GM18502 (cell line): Measurements from ENCODE around the gene ATN1.
A peak's percentile ranks its signal among the peaks of the same experiment; 100 is the strongest.
"Not testable (repeated sequence)": the region's sequence is repeated elsewhere in the genome, so short reads cannot be mapped to it uniquely, and the experiment has no call there.

Experiments
- ATAC-seq: cut with Tn5 transposase; IDR thresholded peaks from one replicate; pipeline ENCODE4 v1.9.1; 2021; ENCODE audit warnings: mild to moderate bottlenecking; ENCODE audit not compliant: unreplicated experiment, poor library complexity

Gene ATN1

DNA sequence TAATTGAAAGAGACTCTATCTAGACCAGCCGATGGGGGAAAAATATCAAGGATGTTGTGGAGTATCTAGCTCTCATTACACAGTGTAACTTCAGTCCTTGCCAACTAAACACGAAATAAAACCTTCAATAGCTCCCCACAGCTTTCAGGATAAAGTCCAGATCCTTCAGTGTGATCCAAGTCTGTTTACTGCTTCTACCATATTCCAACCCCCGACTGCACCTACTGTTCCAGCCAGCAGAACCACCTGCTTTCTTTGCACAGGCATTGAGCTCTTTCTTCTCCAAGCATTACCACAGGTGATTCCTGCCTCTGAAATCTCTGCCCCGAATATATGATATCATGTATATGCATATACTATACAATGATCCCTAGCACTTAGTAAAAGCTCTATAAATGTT, 25.3 kb upstream of the ATN1 start:
- no peak for ATAC-seq

DNA sequence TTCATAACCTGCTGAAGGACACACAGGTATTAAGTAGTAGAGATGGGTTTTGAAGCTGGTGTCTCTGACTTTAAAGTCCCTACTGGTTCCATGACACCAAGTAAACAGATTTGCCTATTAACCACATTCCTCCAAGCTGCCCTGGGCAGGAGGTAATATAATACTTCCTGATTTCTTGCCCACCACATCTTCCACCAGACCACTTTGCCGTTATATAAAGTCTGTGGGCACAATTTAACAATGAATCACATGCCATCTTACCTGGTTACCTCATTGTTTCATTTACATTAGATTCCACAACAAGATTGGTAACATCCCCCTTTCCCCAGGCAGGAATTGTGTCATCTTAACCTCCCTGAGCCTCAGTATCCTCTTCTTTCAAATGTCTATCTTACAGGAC, 24.0 kb upstream of the ATN1 start:
- no peak for ATAC-seq

DNA sequence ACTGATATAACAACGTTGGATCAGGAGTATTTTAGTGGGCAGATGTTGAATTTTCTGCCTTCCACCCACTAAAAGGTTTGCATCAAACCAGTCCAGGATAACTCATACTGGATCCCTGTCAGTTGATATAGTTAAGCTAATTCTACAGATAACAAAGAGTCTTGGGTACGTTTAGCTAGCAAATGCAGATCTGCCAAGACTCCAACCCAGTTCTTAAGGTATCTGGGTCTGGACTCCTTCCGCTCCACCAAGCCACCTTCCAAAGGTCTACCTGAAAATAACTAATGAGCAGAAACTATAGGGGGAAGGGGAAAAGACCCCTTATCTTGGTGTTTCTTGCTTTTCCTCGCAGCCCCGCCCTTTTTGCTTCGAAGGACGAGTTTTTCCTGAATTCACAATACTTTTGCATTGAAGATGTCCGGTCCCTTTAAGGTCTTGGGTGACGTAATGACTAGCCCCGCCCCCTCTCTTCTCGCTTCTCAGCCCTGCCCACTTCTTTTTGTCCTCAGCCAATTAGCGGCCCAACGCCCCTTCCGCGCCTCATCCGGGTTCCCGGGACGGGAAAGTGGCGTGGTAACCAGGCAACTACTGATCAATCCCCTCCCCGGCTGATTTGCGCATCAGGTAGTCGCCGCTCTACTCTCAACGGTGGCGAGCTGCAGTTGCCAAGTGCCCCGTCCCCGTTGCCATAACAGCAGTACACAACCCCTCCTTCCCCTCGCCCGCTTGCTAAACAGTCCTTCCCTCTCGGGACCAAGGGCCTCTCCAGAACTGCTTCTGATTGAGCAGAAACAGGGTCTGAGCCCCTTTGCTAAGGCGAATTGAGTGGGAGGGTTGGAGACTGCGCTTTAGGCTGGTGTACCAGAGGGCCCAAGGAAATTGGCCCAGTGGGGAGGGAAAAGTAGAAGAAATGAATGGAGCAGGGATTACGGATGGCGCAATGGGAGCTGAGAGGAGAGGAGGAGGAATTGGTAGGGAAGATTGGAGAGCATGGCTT, 23.2 kb upstream of the ATN1 start, which contains the start of gene LRRC23:
Gene LRRC23, plus strand, starts transcription at position 543 of the 997 bp plus-strand sequence. CDS start 812 bp downstream, outside the sequence.
- peak; percentile 95 for ATAC-seq

DNA sequence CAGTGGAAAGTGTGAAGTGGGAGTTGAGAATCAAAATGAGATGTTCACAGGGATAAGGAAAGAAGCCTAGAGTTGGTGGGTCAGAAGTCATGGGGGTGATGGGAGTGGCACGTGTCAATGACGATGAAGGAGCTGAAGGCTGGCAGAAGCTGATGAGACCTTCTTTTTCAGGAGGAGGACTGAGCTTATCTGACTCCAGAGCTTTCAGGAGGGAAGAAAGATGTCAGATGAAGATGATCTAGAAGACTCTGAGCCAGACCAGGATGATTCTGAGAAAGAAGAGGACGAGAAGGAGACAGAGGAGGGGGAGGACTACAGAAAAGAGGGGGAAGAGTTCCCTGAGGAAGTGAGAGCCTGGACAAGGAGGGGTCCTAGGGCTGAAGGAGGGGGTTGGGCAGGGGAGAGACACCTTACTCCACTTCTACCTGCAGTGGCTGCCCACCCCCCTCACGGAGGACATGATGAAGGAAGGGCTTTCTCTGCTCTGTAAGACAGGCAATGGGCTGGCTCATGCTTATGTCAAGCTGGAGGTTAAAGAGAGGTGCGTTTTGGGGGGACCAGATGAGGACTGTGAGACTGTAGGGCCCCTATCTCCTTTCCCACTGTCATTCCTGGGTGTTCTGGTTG, 22.2 kb upstream of the ATN1 start:
- ATAC-seq = no peak

DNA sequence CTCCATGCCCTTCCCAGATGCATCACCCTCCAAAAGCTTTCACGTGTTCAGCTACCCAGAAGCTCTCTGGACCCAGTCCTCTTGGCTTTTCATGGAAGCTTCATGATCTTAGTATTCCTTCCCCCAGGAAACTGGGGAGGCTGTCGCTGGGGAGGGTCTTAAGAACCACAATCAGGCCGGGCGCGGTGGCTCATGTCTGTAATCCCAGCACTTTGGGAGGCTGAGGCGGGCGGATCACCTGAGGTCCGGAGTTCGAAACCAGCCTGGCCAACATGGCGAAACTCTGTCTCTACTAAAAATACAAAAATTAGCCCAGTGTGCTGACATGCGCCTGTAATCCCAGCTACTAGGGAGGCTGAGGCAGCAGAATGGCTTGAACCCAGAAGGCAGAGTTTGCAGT, 19.6 kb upstream of the ATN1 start:
- not testable (repeated sequence) for ATAC-seq

DNA sequence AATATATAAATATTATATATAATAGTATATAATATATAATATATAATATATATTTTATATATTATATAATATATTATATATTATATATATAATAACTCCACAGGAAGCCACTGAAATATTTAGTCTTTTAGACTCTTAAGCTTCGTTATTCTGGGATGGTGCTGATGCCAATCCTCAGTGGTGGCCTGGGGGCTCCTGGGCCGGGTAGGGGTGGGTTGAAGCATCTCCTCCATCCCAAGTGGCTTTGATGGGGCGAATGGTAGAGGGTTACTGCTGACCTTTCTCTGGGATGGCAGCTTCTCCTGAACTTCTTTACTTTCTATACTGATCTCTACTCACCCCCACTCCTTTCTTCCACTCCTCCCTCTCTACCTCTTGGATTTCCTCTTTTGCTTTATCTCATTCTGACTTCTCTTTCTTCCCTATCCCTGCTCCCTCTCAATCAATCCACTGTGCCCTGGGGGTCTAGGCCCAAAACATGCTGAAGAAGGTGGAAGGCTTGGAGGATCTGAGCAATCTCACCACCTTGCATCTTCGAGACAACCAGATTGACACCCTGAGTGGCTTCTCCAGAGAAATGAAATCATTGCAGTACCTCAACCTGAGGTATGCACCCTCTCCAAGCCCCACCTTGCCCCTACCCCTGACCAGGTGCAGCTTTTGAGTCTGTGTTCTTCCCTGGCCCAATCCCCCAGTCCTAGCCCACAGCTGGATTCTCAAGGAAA, 18.2 kb upstream of the ATN1 start:
- ATAC-seq = no peak

DNA sequence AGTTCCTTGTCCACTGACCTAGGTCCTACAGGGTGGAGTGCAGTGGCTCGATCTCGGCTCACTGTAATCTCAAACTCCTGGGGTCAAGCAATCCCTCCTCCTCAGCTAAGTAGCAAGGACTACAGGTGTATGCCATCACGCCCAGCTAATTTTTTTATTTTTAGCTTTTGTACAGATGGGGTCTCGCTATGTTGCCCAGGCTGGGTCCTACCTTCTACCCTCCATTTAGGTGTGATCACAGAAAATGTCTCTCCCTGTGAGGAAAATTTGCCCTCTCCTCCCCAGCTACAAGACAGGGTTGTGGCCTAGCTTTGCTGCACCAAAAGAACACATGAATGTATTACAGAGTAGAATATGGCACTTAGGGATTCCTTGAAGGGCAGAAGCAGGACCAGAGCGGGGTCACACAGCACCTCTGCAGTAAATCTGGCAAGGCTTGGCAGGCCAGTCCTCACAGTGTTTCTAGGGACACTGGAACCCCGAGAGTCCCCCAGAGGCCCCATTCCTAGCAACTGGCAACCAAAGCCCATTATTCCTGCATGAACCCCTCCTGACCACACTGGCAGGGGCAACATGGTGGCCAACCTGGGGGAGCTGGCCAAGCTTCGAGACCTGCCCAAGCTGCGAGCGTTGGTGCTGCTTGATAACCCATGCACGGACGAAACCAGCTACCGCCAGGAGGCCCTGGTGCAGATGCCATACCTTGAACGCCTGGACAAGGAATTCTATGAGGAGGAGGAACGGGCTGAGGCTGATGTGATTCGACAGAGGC, 15.4 kb upstream of the ATN1 start:
- ATAC-seq = no peak

DNA sequence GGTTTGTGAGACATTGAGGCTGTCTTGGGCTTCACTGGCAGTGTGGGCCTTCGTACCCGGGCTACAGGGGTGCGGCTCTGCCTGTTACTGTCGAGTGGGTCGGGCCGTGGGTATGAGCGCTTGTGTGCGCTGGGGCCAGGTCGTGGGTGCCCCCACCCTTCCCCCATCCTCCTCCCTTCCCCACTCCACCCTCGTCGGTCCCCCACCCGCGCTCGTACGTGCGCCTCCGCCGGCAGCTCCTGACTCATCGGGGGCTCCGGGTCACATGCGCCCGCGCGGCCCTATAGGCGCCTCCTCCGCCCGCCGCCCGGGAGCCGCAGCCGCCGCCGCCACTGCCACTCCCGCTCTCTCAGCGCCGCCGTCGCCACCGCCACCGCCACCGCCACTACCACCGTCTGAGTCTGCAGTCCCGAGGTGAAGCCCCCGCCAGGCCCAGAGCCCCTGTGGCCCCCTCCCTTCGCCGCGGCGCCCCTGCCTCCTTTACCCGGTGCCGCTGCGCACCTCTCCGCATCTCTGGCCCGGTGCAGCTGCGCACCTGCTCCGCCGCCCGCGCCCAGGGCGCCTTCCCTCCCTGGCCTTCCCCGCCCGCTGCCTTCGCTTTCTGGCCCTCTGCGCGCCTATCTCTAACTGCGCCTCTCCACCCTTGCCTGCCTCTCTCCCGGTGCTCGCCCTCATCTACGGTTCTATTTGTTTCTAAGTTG, 13.4 kb upstream of the ATN1 start, which contains the start of gene ENO2:
Gene ENO2, plus strand, starts transcription at position 335 of the 701 bp plus-strand sequence. CDS start 1,253 bp downstream, outside the sequence.
- ATAC-seq = peak; percentile 80

DNA sequence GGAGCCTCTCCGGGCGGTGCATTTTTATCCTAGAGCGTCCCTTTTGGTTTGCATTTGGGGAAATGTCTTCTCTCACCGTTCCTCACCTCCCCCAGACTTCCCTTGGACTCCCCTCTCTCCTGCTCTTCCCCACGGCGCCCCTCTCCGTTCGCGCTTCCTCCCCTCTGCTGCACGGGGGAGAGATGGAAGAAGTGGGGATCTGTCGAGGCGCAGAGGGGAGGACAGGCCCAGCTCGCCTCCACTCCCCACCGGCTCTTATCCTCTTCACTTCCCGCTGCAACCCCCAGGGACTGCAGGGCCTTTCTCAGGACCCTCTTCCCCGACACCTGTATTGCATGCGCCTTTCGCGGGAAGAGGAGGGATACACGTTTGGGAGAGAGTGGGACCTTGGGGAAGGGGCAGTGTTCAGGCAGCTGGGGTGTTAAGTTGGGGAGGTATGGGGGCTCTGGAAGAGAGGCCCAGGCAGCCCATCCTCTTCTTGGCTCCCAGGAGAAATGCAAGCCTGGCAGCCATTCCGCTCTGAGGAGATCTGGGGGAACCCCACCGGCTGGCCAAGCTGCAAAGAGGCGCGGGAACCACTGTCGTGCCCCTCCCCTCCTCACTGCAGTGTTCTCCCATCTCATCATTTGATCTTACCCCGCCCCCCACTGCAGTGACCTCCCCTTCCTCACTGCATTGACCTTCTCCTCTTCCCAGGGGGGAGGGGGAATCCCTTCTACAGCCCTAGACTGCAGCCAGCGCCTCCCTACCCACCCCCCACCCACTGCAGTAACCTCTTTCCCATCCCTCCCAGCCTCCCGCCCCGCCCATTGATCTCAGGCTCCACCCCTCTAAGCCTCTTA, 12.6 kb upstream of the ATN1 start:
- no peak for ATAC-seq

DNA sequence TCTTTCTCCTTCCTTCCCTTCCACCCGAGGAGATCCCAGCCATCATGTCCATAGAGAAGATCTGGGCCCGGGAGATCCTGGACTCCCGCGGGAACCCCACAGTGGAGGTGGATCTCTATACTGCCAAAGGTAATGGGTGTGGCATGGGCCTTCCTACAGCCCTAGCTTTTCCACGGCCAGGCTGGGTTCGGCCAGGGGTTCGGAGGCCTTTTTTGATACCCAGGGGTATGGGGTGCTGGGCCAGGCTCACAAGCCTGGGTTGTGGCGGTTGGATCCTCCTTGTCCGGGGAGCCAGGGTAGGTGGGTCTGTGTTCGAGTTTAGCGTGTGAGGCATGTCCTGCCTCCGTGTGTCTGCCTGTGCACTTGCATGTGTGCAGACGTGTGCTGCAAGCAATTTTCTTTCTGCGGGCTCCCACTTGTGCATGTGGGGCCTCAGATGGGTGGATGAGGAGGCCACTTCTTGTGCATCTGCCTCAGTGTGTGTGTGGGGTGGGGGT, 11.9 kb upstream of the ATN1 start:
- ATAC-seq = no peak

DNA sequence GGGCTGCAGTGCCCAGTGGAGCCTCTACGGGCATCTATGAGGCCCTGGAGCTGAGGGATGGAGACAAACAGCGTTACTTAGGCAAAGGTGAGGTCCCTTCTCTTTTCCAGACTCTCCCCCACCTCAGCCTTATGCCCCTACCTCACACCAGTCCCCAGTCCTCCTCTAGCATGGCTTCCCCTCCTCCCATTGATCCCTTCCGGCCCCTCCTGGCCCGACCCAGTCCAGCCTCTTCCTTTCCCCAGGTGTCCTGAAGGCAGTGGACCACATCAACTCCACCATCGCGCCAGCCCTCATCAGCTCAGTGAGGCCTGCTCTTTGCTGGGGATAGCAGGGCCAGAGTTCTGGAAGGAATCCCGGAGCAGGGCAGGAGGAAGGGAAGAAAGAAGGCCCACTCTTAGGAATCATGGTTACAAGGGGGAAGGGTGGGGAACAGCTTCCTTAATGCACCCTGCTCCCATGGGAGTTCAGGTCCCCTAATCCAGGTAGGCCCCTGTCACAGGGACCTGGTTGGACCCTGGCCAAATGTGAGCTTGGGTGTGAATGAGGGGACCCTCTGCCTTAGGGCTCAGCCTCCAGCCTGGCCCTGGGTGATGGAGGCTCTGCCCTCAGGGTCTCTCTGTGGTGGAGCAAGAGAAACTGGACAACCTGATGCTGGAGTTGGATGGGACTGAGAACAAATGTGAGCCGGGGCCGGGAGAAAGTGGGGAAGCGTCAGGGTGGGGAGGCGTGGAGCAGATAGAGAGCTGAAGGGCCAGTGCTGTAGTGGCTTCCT, 11.1 kb upstream of the ATN1 start:
- no peak for ATAC-seq

DNA sequence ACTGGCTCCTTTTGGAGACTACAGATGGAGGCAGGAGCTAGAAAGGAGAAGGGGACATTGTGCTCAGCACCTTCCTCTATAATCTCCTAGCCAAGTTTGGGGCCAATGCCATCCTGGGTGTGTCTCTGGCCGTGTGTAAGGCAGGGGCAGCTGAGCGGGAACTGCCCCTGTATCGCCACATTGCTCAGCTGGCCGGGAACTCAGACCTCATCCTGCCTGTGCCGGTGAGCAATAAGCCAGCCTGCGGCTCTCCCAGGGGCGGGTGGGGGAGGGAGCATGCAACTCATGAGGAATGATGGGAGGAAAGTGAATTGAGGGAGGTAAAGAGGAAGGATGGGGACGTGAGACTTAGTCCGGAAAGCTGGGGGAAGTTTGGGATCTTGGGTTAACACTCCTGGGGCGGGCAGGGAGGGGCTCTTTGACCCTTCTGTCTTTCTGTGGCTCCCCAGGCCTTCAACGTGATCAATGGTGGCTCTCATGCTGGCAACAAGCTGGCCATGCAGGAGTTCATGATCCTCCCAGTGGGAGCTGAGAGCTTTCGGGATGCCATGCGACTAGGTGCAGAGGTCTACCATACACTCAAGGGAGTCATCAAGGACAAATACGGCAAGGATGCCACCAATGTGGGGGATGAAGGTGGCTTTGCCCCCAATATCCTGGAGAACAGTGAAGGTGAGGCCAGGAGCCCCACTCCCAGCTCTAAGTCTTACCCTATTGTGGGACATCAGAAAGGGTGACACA, 10.1 kb upstream of the ATN1 start:
- ATAC-seq = no peak

DNA sequence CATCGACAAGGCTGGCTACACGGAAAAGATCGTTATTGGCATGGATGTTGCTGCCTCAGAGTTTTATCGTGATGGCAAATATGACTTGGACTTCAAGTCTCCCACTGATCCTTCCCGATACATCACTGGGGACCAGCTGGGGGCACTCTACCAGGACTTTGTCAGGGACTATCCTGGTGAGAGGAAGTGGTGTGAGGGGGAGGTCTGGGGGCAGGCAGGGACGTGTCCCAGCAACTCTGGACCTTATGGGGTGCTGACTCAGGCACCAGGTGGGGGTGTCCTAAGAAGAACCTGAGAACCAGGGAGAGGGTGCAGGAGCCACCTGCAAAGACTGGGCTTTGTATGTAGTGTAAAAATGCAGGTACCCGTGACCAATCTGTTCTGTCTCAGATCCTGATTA, 8.2 kb upstream of the ATN1 start:
- no peak for ATAC-seq

DNA sequence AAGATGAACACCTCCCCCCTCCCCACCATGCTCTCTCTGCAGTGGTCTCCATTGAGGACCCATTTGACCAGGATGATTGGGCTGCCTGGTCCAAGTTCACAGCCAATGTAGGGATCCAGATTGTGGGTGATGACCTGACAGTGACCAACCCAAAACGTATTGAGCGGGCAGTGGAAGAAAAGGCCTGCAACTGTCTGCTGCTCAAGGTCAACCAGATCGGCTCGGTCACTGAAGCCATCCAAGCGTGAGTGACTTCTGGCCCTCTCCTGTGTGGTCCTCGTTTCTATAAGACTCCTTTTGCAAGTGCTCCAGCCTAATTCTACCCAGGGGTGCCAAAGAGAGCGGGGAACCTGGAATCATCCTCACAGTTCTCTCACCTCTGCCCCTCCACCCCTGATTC, 6.2 kb upstream of the ATN1 start:
- no peak for ATAC-seq

DNA sequence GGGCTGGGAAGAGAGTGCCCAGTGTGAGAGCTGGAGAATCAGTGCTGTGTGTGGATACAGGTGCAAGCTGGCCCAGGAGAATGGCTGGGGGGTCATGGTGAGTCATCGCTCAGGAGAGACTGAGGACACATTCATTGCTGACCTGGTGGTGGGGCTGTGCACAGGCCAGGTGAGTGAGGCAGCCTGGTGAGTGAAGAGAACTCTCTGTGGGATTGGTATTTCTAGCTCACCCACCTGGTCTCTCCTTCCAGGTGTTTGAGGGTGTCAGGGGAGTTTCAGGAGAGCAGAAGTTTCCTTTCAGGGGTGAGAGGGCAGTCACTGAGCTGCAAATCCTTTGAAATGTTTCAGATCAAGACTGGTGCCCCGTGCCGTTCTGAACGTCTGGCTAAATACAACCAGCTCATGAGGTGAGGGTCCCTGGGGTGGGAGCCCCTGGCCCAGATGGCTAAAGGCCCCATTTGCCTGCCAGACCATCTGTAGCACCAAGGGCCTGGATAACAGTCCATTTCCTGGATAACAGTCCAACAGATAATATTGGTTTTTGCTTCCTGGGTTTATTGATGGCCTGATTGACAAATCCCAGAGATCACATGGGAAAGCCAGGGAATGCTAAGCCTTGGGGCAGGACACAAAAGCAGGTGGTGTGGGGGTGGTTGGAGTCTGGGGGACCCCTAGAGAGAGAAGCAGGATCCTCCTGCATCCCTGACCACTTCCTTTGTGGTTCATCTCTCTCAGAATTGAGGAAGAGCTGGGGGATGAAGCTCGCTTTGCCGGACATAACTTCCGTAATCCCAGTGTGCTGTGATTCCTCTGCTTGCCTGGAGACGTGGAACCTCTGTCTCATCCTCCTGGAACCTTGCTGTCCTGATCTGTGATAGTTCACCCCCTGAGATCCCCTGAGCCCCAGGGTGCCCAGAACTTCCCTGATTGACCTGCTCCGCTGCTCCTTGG, 5.5 kb upstream of the ATN1 start:
- ATAC-seq = no peak
